NCI-H748 (cell line): Measurements from ENCODE around the gene PGBD1.

Source experiments
- DNase-seq: peaks from one replicate; lab custom pipeline; 2025; ENCODE audit not compliant: unreplicated experiment; lab: John Stamatoyannopoulos, UW

Gene PGBD1

GRCh38 chr6:28333599-28334018 is 52.2 kb downstream of the PGBD1 start:
- DNase-seq: no peak

- DNase-seq: no peak
These were observed 53.1 kb downstream of the PGBD1 start for GRCh38 chr6:28334286-28335039.

- DNase-seq: no peak
These were observed 53.7 kb downstream of the PGBD1 start for GRCh38 chr6:28335040-28335563.

DNA sequence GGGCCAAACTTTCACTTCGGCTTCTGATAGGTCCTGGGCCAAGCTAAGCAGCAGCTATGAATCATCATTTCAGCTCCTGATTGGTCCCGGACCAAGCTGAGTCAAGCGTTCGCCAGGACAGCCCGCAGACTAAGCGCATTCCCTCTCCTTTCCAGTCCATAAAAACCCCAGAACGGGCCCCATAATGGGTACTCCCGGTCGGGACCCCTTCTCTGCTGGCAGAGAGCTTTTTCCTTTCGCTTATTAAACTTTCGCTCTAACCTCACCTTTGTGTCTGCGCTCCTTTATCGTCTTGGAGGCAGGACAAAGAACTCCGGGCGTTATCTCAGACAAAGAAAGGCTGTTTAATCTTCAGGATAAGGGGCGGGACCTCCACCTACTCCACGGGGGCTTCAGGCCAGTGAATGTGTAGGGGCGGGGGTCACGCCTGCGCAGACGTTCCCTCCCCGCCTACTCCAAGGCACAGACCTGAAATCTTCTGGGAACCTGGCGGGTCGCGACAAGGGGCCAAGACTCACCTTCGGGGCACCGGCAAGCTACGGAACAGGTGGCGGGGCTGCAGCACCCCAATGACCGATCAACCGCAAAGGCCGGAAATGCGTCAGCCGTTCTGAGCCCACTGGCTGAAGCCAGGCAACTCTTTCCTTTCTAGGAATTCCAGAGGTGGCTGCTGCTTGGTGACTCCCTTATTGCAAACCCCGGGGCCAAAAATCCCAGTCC is 54.4 kb downstream of the PGBD1 start, which contains the start of gene ZSCAN31:
TSS of gene ZSCAN31 (minus strand) at position 585 of the 720 bp plus-strand sequence. CDS start 6,465 bp downstream, outside the sequence.
- DNase-seq: peak; percentile 97

- peak; percentile 61 for DNase-seq
These were observed 55.1 kb downstream of the PGBD1 start for GRCh38 chr6:28336284-28337120.

GRCh38 chr6:28337121-28337520 is 55.7 kb downstream of the PGBD1 start:
- DNase-seq: no peak

GRCh38 chr6:28340310-28341095 is 59.1 kb downstream of the PGBD1 start:
- no peak for DNase-seq

- no peak for DNase-seq
These were observed 62.7 kb downstream of the PGBD1 start for GRCh38 chr6:28343898-28344677.

DNA sequence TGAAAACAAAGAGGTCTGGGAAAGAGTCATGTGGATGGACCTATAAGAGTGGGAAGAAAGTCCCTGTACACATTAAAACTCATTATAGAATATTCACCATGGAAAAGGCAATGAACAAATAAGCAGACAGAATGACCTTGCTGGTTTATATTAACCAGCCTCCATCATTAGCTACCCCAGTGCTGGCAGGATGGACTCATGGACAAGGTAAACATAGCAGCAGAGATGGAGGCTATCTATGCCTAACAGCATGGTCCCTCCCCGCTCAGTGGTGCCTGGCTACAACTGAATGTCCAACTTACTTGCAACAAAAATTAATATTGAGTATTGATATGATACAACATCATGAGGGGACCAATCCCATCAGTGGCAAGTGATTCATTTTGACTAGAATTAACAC is 63.8 kb downstream of the PGBD1 start:
- no peak for DNase-seq

GRCh38 chr6:28347119-28347518 is 65.7 kb downstream of the PGBD1 start:
- DNase-seq: no peak

- DNase-seq: no peak
These were observed 68.0 kb downstream of the PGBD1 start for GRCh38 chr6:28349344-28349891.

- DNase-seq: peak; percentile 94
These were observed 68.7 kb downstream of the PGBD1 start, which contains the start of gene ZKSCAN3 for GRCh38 chr6:28349892-28350737. ZKSCAN3 (plus strand) TSS chr6:28349947; CDS start chr6:28359587, 9,640 bp downstream.

DNA sequence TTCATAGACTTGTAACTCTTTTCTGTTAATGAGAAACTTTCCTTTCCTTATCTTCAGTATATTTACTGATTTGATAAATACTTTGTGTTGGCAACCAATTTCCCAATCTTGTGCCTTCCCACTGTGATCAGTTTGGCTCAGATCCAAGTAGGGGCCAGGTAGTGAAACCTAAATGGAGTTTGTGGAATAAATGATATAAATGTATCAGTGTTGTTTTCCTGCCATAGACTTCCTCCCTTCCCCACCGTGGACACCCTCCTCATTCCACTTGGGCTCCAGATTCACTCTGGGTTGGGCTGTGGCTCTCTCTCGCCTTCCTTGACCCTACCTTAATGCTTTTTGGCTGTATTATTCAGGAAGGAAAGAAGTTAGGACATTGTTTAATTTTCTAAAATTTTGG is 69.7 kb downstream of the PGBD1 start:
- peak; percentile 26 for DNase-seq

- DNase-seq: no peak
These were observed 70.1 kb downstream of the PGBD1 start for GRCh38 chr6:28351493-28351925.
